ENCODE results near the gene TMA16.
"Not testable (repeated sequence)": the region's sequence is repeated elsewhere in the genome, so short reads cannot be mapped to it uniquely, and the experiment has no call there.

TMA16 gene

GRCh38 chr4:163515198-163515597, 20.7 kb downstream of the TMA16 start:
- no peak for DNase-seq (ENCODE audit: low spot score)

- DNase-seq (ENCODE audit: low spot score): no peak
Measured at GRCh38 chr4:163523791-163524365, 29.4 kb downstream of the TMA16 start.

GRCh38 chr4:163525982-163526381, 31.5 kb downstream of the TMA16 start:
- no peak for DNase-seq (ENCODE audit: low spot score)

- DNase-seq (ENCODE audit: low spot score): no peak
Measured at GRCh38 chr4:163527172-163527571, 32.7 kb downstream of the TMA16 start.

GRCh38 chr4:163528653-163529052, 34.2 kb downstream of the TMA16 start:
- no peak for DNase-seq (ENCODE audit: low spot score)

GRCh38 chr4:163534056-163534455, 39.6 kb downstream of the TMA16 start:
- DNase-seq (ENCODE audit: low spot score): peak; percentile 53

- DNase-seq (ENCODE audit: low spot score): no peak
Measured at GRCh38 chr4:163535657-163536056, 41.2 kb downstream of the TMA16 start.

- no peak for DNase-seq (ENCODE audit: low spot score)
Measured at GRCh38 chr4:163536091-163536490, 41.6 kb downstream of the TMA16 start.

GRCh38 chr4:163537114-163537513, 42.6 kb downstream of the TMA16 start:
- DNase-seq (ENCODE audit: low spot score): no peak

- not testable (repeated sequence) for DNase-seq (ENCODE audit: low spot score)
Measured at GRCh38 chr4:163538820-163539219, 44.3 kb downstream of the TMA16 start.

GRCh38 chr4:163540448-163540847, 46.0 kb downstream of the TMA16 start:
- DNase-seq (ENCODE audit: low spot score): no peak

- no peak for DNase-seq (ENCODE audit: low spot score)
Measured at GRCh38 chr4:163540977-163541376, 46.5 kb downstream of the TMA16 start.

- DNase-seq (ENCODE audit: low spot score): no peak
Measured at GRCh38 chr4:163542275-163542674, 47.8 kb downstream of the TMA16 start.

- peak; percentile 85 for DNase-seq (ENCODE audit: low spot score)
Measured at GRCh38 chr4:163544407-163545038, 50.0 kb downstream of the TMA16 start.

- peak; percentile 42 for DNase-seq (ENCODE audit: low spot score)
Measured at GRCh38 chr4:163548481-163549243, 54.2 kb downstream of the TMA16 start.

GRCh38 chr4:163550869-163551267, 56.4 kb downstream of the TMA16 start:
- no peak for DNase-seq (ENCODE audit: low spot score)

- no peak for DNase-seq (ENCODE audit: low spot score)
Measured at GRCh38 chr4:163553146-163553545, 58.7 kb downstream of the TMA16 start.

GRCh38 chr4:163554870-163555465, 60.5 kb downstream of the TMA16 start:
- DNase-seq (ENCODE audit: low spot score): no peak

GRCh38 chr4:163556177-163556576, 61.7 kb downstream of the TMA16 start:
- peak; percentile 27 for DNase-seq (ENCODE audit: low spot score)

- no peak for DNase-seq (ENCODE audit: low spot score)
Measured at GRCh38 chr4:163556650-163557391, 62.3 kb downstream of the TMA16 start.

GRCh38 chr4:163558539-163559044, 64.1 kb downstream of the TMA16 start:
- DNase-seq (ENCODE audit: low spot score): no peak

GRCh38 chr4:163562496-163562895, 68.0 kb downstream of the TMA16 start:
- no peak for DNase-seq (ENCODE audit: low spot score)

Data from D341Med (cell line).